HepG2 (cell line): ENCODE data around the gene ALDH3A1. TPM values are rescaled to one million over a fixed set of nuclear protein-coding genes. Genes with fewer than 3 reads are reported as not detected.

Source experiments
- CENPT ChIP-seq: sonication (generic); formaldehyde crosslinking; IDR thresholded peaks from 2 replicates; pipeline ENCODE4 v1.8.0; 2022; ENCODE audit warnings: low read depth, mild to moderate bottlenecking, moderate library complexity, missing genetic modification reagents
- EP300 ChIP-seq, 3 experiments: sonication (generic) in 1 of 3; formaldehyde crosslinking in 1 of 3; IDR thresholded peaks; 2 replicates each; pipeline versions ENCODE4 v1.5.1 to v1.6.1; 2011 to 2020; ENCODE audit warnings: low read depth in 2 of 3, low read length in 2 of 3, borderline replicate concordance in 1 of 3, improper control_type of control experiment in 1 of 3, mild to moderate bottlenecking in 1 of 3, missing genetic modification reagents in 1 of 3, moderate library complexity in 1 of 3
- FOSL2 ChIP-seq: sonication (generic); formaldehyde crosslinking; IDR thresholded peaks from 2 replicates; pipeline ENCODE4 v1.4.0; 2020; ENCODE audit warnings: missing genetic modification reagents
- FOXJ3 ChIP-seq: sonication (generic); formaldehyde crosslinking; IDR thresholded peaks from 2 replicates; pipeline ENCODE4 v1.4.0; 2020; ENCODE audit warnings: missing genetic modification reagents, mild to moderate bottlenecking, borderline replicate concordance
- GZF1 ChIP-seq: sonication (generic); formaldehyde crosslinking; IDR thresholded peaks from 2 replicates; pipeline ENCODE4 v1.5.1; 2020; ENCODE audit warnings: mild to moderate bottlenecking, missing genetic modification reagents
- HDAC2 ChIP-seq: sonication (generic); formaldehyde crosslinking; IDR thresholded peaks from 2 replicates; pipeline ENCODE4 v1.4.0; 2020; ENCODE audit warnings: missing genetic modification reagents
- HOXA7 ChIP-seq: sonication (generic); formaldehyde crosslinking; IDR thresholded peaks from 2 replicates; pipeline ENCODE4 v1.8.1; 2022; ENCODE audit warnings: mild to moderate bottlenecking, missing genetic modification reagents, moderate library complexity
- PITX1 ChIP-seq: sonication (generic); formaldehyde crosslinking; IDR thresholded peaks from 2 replicates; pipeline ENCODE4 v1.5.1; 2020; ENCODE audit warnings: mild to moderate bottlenecking, missing genetic modification reagents
- RXRA ChIP-seq: sonication (generic); formaldehyde crosslinking; IDR thresholded peaks from 2 replicates; pipeline ENCODE4 v1.5.1; 2020; ENCODE audit warnings: missing genetic modification reagents
- SIX4 ChIP-seq: sonication (generic); formaldehyde crosslinking; IDR thresholded peaks from 2 replicates; pipeline ENCODE4 v1.4.0; 2020; ENCODE audit warnings: missing genetic modification reagents
- ZNF333 ChIP-seq: sonication (generic); formaldehyde crosslinking; IDR thresholded peaks from 2 replicates; pipeline ENCODE4 v1.4.0; 2020; ENCODE audit warnings: mild to moderate bottlenecking, missing genetic modification reagents, borderline replicate concordance
- ZNF709 ChIP-seq: sonication (generic); formaldehyde crosslinking; IDR thresholded peaks from 2 replicates; pipeline ENCODE4 v1.5.0; 2020; ENCODE audit warnings: mild to moderate bottlenecking, missing genetic modification reagents
- polyA plus RNA-seq, 8 experiments: library from polyadenylated mRNA; depleted of rRNA in 3 of 8; stranded (reverse) in 7 of 8; unstranded in 1 of 8; fragments of >200 nt; fragmentation: Illumina TruSeq in 4 of 8; extraction: Trizol in 4 of 8; gene quantifications; 2 replicates each; pipeline versions ENCODE4 v1.2.1 to v1.2.3, GENCODE V29; 2011 to 2016; ENCODE audit warnings: low read depth in 4 of 8, missing spikeins in 1 of 8, mixed read lengths in 1 of 8; ENCODE audit not compliant: insufficient read depth in 1 of 8
- total RNA-seq, 5 experiments: library from RNA; depleted of rRNA; stranded (reverse); fragments of >200 nt; fragmentation: Illumina TruSeq; extraction: Trizol; gene quantifications; 2 replicates each; pipeline ENCODE4 v1.2.3, GENCODE V29; 2016; ENCODE audit warnings: low read depth in 1 of 5
- TF ChIP-seq, protein P1 (sequence below): sonication (generic); formaldehyde crosslinking; IDR thresholded peaks from 2 replicates; pipeline ENCODE4 v1.5.0; 2020; ENCODE audit warnings: mild to moderate bottlenecking, missing genetic modification reagents
- TF ChIP-seq, protein P2 (sequence below): sonication (generic); formaldehyde crosslinking; IDR thresholded peaks from 2 replicates; pipeline ENCODE4 v1.5.0; 2020; ENCODE audit warnings: mild to moderate bottlenecking, low read depth, missing genetic modification reagents, borderline replicate concordance
- TF ChIP-seq, protein P3 (sequence below): sonication (generic); formaldehyde crosslinking; IDR thresholded peaks from 2 replicates; pipeline ENCODE4 v1.4.0; 2020; ENCODE audit warnings: mild to moderate bottlenecking, missing genetic modification reagents

Gene ALDH3A1
- total and polyA plus RNA-seq, 2 of the 13 experiments (the other 11 are each of a cell fraction or from before 2014, with no cell fraction given), result 0.07 to 0.62 TPM

DNA sequence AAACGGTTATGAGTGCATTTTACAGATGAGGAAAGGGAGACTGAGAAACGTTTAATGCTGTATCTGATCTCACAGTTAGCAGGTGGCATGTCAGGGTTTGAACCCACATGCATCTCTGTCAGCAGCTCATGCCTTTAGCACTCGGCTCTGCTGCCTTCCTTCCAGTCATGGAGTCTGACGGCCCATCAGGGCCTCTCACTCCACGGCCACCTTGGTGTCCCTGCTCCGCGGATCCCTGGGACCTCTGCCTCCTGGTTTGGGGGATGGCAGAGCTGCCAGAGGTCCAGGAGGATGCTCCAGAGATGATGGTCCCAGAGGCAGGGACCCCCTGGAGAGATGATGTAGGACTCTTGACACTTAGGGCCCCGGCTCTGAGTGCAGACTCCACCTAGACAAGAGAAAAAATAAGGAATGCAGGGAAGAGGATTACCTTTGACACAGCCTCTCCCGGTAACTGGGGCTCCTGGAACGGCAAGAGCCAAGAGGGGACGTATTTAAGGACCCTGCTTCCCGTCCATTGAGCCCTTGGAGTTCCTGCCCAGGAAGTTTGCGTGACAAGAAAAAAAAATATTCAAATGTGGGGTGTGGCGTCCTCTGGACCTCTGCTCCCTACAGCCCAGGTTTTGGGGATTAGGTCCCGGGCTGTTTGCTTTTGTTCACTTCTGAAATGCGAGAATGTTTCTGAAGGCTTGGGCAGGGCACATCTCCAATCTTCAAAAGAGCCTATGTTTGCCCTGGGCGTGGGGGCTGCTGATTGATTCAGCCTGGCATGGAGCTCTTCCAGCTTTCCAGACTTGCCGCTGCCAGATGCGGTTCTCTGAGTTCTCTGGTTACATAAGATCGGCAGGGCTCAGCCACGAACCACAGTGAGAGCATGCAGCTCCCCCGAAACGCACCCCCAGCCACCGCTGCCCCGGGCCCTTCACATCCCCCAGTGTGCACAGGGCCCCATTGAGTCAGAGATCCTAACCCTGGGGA lies at the start of gene ALDH3A1 (continued):
- peak in 1 of 2 experiments; percentile 78; a peak in 1 of 4 replicates for TF ChIP-seq EP300 (IDR thresholded peaks at IDR 0.05; ENCODE audit: low read depth in 2 of 2, low read length in 2 of 2)
- peak; percentile 10; the same call in 1 of the 2 replicates for TF ChIP-seq EP300 (CRISPR knock-in tag; IDR thresholded peaks at IDR 0.05; ENCODE audit: borderline replicate concordance)
- TF ChIP-seq HDAC2, result no peak
- peak; percentile 21; the same call in 1 of the 2 replicates for TF ChIP-seq FOSL2 (CRISPR knock-in tag)
- TF ChIP-seq, protein P1, sequence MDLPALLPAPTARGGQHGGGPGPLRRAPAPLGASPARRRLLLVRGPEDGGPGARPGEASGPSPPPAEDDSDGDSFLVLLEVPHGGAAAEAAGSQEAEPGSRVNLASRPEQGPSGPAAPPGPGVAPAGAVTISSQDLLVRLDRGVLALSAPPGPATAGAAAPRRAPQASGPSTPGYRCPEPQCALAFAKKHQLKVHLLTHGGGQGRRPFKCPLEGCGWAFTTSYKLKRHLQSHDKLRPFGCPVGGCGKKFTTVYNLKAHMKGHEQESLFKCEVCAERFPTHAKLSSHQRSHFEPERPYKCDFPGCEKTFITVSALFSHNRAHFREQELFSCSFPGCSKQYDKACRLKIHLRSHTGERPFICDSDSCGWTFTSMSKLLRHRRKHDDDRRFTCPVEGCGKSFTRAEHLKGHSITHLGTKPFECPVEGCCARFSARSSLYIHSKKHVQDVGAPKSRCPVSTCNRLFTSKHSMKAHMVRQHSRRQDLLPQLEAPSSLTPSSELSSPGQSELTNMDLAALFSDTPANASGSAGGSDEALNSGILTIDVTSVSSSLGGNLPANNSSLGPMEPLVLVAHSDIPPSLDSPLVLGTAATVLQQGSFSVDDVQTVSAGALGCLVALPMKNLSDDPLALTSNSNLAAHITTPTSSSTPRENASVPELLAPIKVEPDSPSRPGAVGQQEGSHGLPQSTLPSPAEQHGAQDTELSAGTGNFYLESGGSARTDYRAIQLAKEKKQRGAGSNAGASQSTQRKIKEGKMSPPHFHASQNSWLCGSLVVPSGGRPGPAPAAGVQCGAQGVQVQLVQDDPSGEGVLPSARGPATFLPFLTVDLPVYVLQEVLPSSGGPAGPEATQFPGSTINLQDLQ, result no peak
- TF ChIP-seq HOXA7 (CRISPR knock-in tag), result no peak
- peak; percentile 72; the same call in 1 of the 2 replicates for TF ChIP-seq PITX1 (CRISPR knock-in tag)
- TF ChIP-seq, protein P2, sequence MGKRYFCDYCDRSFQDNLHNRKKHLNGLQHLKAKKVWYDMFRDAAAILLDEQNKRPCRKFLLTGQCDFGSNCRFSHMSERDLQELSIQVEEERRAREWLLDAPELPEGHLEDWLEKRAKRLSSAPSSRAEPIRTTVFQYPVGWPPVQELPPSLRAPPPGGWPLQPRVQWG (CRISPR knock-in tag), result no peak
- TF ChIP-seq RXRA (CRISPR knock-in tag), result peak; percentile 17; the same call in 1 of the 2 replicates
- TF ChIP-seq, protein P3, sequence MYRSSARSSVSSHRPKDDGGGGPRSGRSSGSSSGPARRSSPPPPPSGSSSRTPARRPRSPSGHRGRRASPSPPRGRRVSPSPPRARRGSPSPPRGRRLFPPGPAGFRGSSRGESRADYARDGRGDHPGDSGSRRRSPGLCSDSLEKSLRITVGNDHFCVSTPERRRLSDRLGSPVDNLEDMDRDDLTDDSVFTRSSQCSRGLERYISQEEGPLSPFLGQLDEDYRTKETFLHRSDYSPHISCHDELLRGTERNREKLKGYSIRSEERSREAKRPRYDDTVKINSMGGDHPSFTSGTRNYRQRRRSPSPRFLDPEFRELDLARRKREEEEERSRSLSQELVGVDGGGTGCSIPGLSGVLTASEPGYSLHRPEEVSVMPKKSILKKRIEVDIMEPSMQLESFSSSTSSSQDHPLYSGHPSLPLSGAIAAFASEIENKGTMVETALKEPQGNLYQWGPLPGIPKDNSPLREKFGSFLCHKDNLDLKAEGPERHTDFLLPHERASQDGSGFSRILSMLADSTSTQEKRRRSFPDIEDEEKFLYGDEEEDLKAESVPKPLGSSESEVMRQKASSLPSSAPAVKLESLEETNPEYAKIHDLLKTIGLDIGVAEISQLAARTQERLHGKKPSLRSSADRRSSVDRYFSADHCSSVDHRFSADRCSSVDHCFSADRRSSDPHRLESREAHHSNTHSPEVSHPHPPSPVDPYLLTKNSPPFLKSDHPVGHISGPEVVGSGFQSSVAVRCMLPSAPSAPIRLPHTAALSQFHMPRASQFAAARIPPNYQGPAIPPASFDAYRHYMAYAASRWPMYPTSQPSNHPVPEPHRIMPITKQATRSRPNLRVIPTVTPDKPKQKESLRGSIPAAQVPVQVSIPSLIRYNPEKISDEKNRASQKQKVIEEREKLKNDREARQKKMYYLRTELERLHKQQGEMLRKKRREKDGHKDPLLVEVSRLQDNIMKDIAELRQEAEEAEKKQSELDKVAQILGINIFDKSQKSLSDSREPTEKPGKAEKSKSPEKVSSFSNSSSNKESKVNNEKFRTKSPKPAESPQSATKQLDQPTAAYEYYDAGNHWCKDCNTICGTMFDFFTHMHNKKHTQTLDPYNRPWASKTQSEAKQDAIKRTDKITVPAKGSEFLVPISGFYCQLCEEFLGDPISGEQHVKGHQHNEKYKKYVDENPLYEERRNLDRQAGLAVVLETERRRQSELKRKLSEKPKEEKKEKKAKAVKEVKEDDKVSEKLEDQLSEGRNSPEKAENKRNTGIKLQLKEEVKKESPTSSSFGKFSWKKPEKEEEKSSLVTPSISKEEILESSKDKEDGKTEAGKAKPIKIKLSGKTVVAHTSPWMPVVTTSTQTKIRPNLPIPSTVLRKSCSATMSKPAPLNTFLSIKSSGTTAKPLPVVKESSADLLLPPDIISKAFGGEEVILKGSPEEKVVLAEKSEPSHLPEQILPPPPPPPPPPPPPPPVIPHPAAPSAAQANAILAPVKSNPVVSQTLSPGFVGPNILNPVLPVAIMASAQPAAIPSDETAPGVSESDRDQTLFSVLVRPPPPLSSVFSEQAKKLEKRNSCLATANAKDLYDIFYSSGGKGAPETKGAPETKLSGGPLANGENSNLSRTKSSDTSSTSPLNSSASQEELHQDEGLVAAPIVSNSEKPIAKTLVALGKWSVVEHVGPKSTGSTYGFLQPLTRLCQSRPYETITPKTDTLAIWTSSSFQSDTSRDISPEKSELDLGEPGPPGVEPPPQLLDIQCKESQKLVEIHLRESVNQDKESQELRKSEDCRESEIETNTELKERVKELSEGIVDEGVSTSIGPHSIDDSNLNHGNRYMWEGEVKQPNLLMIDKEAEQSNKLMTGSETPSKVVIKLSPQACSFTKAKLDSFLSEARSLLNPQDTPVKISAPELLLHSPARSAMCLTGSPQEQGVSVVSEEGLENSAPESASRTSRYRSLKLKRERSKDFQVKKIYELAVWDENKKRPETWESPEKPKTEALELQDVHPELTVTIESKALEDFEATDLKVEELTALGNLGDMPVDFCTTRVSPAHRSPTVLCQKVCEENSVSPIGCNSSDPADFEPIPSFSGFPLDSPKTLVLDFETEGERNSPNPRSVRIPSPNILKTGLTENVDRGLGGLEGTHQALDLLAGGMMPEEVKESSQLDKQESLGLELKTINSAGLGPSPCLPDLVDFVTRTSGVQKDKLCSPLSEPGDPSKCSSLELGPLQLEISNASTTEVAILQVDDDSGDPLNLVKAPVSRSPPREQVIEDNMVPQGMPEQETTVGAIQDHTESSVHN (CRISPR knock-in tag), result no peak
- no peak for TF ChIP-seq ZNF333
- TF ChIP-seq SIX4 (CRISPR knock-in tag), result peak; percentile 68
- 0 out of 2 replicates have a peak, but pooled peaks have one; percentile 28 for TF ChIP-seq FOXJ3 (CRISPR knock-in tag)
- no peak for TF ChIP-seq CENPT (CRISPR knock-in tag)
- TF ChIP-seq ZNF709 (CRISPR knock-in tag), result no peak
- TF ChIP-seq GZF1 (CRISPR knock-in tag), result no peak
